GM21526 (cell line): ENCODE results near the gene CYP21A2.
"Not testable (repeated sequence)": the region's sequence is repeated elsewhere in the genome, so short reads cannot be mapped to it uniquely, and the experiment has no call there.

ENCODE experiments used
- ATAC-seq: cut with Tn5 transposase; IDR thresholded peaks from one replicate; pipeline ENCODE4 v1.9.1; 2021; ENCODE audit warnings: moderate library complexity; ENCODE audit not compliant: unreplicated experiment, low FRiP score

CYP21A2 gene

DNA sequence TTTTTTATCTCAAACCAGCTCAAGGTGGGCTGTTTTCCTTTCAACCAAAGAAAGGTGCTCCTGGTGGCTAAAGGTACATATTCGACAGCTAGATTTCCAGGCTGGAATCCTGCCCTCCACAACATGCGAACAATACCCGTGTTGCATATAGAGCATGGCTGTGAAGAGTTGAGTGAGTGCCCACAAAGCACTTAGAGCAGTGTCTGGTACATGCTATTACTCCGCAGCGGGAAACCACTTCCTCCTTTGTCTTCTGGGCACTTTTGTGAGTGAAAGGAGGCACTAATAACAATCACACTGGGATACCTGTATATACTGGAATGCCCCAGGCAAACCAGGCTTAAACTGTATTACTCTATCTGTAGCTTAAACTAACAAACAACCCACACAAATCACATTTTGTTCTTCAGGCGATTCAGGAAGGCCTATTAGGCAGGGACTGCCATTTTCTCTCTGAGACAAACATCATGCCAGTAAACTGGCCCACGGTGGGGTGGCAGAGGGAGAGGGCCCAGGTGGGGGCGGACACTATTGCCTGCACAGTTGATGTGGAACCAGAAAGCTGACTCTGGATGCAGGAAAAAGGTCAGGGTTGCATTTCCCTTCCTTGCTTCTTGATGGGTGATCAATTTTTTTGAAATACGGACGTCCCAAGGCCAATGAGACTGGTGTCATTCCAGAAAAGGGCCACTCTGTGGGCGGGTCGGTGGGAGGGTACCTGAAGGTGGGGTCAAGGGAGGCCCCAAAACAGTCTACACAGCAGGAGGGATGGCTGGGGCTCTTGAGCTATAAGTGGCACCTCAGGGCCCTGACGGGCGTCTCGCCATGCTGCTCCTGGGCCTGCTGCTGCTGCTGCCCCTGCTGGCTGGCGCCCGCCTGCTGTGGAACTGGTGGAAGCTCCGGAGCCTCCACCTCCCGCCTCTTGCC, at the start of gene CYP21A2:
TSS of gene CYP21A2 (plus strand) at position 818 of the 927 bp plus-strand sequence. CDS start at position 826, 8 bp downstream.
- ATAC-seq, result not testable (repeated sequence)

DNA sequence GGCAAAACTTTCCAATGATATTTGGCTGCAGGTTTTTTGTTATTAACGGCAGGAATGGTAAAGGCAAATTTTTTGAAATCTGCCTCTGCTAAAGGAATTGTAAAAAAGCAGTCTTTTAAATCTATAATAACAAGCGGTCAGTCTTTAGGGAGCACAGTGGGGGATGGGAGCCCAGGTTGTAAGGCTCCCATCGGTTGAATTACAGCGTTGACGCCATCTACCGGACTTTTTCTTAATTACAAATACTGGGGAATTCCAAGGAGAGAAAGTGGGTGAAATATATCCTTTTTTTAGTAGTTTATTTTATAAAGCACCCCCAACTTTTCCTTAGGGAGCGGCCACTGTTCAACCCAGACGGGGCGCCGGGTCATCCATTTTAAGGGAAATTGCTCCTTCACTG, 48.9 kb upstream of the CYP21A2 start:
- not testable (repeated sequence) for ATAC-seq

DNA sequence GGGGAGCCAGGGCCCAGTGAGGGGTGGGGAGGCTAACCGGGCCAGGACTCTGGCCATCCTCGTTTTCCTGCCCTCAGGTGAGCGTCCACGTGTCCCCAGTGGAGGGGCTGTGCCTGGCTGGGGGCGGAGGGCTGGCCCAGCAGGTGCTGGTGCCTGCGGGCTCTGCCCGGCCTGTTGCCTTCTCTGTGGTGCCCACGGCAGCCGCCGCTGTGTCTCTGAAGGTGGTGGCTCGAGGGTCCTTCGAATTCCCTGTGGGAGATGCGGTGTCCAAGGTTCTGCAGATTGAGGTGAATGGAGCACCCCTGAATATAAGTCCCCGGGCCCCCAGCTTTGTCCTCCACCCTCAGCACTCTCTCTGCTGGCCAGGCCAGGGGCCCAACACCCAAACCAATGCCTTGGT, 43.8 kb upstream of the CYP21A2 start:
- ATAC-seq, result not testable (repeated sequence)

DNA sequence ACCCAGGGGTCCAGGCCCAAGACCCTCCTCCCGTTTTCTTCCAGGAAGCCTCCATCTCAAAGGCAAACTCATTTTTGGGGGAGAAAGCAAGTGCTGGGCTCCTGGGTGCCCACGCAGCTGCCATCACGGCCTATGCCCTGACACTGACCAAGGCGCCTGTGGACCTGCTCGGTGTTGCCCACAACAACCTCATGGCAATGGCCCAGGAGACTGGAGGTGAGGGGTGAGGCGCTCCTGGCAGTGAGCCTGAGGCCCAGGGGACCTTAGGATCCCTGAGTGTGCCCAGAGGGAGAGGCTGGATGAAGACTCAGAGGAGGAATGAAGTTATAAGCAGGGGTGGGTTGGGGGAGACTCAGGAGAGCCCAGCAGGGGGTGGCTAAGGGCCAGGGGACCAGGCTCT, 41.8 kb upstream of the CYP21A2 start:
- not testable (repeated sequence) for ATAC-seq

DNA sequence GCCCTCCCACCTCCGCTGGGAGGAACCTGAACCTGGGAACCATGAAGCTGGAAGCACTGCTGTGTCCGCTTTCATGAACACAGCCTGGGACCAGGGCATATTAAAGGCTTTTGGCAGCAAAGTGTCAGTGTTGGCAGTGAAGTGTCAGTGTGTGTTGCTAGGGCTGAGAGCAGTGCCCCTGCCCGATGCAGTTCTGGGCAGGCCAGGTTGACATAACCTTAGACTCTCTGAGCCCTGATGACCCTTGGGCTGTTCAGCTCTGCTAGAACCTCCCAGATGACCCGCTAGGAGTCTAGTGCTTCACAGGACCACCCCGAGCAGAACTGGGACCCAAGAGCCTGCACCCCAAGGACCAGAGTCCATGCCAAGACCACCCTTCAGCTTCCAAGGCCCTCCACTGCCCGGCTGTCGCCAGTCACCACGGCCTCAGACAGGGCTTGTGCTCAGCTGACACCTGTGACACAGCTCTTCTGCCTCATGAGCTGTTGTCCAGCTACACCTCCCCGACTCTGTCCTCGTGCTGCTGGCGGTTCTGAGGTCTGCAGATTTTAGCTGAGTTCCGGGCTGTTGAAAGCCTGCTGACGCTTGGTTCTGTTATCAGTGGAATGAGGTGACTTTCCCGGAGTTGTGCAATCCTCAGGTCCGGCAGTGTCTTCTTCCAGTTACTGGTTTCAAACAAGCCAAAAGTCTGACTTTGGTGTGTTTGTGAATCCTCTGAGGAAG, 35.5 kb upstream of the CYP21A2 start:
- not testable (repeated sequence) for ATAC-seq

DNA sequence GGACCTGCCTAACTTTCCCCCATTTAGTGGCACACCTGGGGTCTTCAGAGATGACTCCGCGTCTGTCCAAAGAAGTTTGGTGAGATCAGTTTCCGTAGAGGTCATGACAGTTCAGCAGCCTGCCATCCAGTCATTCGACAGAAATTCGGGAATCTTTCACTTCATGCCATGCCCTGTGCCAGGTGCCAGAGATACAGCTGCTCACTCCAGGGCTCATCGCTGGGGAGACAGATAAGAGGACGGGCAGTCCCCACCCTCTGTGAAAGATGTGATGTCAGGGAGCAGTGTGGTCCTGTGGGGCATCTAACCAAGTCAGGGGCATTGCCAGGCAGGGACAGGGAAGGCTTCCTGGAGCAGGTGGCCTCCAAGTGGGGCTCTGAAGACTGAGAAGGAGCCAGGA, 34.9 kb upstream of the CYP21A2 start:
- ATAC-seq, result not testable (repeated sequence)

DNA sequence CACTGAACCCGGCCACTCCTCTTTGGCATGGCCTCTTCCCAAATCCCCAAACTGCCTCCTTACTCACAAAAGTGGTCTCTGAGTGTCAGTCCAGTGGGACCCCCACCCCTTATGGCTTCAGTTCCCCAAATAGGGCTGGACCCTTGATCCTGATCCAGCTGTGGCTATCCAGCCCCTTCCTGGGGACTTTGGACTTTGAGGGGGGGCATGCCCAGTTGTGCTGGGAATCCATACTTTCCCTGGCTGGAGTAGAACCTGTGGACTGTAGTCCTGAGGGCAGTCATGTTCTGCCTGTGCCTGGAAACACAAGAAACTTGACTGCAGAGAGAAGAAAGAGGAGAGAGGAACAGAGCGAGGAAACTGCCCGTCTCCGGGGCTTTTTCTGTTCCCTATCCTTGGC, 33.8 kb upstream of the CYP21A2 start:
- not testable (repeated sequence) for ATAC-seq

DNA sequence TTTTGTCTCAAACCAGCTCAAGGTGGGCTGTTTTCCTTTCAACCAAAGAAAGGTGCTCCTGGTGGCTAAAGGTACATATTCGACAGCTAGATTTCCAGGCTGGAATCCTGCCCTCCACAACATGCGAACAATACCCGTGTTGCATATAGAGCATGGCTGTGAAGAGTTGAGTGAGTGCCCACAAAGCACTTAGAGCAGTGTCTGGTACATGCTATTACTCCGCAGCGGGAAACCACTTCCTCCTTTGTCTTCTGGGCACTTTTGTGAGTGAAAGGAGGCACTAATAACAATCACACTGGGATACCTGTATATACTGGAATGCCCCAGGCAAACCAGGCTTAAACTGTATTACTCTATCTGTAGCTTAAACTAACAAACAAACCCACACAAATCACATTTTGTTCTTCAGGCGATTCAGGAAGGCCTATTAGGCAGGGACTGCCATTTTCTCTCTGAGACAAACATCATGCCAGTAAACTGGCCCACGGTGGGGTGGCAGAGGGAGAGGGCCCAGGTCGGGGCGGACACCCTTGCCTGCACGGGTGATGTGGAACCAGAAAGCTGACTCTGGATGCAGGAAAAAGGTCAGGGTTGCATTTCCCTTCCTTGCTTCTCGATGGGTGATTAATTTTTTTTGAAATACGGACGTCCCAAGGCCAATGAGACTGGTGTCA, 33.2 kb upstream of the CYP21A2 start:
- not testable (repeated sequence) for ATAC-seq

DNA sequence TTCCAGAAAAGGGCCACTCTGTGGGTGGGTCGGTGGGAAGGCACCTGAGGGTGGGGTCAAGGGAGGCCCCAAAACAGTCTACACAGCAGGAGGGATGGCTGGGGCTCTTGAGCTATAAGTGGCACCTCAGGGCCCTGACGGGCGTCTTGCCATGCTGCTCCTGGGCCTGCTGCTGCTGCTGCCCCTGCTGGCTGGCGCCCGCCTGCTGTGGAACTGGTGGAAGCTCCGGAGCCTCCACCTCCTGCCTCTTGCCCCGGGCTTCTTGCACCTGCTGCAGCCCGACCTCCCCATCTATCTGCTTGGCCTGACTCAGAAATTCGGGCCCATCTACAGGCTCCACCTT, 32.7 kb upstream of the CYP21A2 start:
- ATAC-seq, result not testable (repeated sequence)

DNA sequence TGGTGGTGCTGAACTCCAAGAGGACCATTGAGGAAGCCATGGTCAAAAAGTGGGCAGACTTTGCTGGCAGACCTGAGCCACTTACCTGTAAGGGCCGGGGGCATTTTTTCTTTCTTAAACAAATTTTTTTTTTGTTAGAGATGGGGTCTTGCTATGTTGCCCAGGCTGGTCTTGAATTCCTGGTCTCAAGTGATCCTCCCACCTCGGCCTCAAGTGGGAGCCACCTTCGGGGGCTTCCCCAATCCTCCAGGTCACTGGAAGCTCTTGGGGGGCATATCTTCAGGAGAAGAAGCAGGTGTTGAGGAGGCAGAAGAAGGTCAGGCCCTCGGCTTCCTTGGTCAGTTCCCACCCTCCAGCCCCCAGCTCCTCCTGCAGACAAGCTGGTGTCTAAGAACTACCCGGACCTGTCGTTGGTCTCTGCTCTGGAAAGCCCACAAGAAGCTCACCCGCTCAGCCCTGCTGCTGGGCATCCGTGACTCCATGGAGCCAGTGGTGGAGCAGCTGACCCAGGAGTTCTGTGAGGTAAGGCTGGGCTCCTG, 32.2 kb upstream of the CYP21A2 start:
- ATAC-seq, result not testable (repeated sequence)

DNA sequence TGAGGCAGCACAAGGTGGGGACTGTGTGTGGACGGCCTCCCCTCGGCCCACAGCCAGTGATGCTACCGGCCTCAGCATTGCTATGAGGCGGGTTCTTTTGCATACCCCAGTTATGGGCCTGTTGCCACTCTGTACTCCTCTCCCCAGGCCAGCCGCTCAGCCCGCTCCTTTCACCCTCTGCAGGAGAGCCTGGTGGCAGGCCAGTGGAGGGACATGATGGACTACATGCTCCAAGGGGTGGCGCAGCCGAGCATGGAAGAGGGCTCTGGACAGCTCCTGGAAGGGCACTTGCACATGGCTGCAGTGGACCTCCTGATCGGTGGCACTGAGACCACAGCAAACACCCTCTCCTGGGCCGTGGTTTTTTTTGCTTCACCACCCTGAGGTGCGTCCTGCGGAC, 31.1 kb upstream of the CYP21A2 start:
- ATAC-seq, result not testable (repeated sequence)

DNA sequence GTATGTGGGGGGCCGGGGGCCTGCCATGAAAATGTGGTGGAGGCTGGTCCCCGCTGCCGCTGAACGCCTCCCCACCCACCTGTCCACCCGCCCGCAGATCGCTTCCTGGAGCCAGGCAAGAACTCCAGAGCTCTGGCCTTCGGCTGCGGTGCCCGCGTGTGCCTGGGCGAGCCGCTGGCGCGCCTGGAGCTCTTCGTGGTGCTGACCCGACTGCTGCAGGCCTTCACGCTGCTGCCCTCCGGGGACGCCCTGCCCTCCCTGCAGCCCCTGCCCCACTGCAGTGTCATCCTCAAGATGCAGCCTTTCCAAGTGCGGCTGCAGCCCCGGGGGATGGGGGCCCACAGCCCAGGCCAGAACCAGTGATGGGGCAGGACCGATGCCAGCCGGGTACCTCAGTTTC, 30.2 kb upstream of the CYP21A2 start:
- not testable (repeated sequence) for ATAC-seq

DNA sequence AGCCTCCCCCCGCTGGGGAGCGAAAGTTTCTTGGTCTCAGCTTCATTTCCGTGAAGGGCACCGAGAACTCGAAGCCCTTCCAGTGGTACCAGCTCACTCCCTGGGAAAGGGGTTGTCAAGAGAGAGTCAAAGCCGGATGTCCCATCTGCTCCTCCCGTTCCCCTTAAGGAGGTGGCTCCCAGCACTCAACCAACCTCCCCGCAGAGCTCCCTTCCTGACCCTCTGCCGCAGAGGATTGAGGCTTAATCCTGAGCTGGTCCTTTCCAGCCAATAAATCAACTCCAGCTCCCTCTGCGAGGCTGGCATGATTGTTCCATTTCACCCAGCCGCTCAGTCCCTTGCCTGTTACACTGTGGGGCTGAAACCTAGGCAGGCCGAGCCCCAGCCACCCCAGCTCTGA, 29.6 kb upstream of the CYP21A2 start:
- ATAC-seq, result not testable (repeated sequence)

DNA sequence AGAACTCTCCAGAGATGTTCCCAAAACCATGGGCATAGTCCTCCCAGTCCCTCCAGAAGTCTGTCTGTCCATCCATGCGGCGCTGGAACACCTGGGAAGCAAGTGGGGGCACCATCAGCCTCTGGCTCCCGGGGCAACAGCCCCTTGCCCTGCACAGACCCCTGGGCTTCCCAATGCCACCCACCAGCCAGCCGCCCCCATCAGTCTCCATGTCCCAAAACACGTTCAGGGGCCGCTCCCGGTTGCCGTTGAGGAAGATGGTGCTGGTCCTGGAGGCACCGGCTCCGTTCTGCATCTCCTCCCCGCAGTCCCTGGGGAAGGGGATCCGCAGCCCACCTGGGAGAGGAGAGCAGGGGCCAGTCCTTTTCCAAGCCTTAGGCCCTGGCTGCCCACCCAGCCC, 28.7 kb upstream of the CYP21A2 start:
- not testable (repeated sequence) for ATAC-seq

DNA sequence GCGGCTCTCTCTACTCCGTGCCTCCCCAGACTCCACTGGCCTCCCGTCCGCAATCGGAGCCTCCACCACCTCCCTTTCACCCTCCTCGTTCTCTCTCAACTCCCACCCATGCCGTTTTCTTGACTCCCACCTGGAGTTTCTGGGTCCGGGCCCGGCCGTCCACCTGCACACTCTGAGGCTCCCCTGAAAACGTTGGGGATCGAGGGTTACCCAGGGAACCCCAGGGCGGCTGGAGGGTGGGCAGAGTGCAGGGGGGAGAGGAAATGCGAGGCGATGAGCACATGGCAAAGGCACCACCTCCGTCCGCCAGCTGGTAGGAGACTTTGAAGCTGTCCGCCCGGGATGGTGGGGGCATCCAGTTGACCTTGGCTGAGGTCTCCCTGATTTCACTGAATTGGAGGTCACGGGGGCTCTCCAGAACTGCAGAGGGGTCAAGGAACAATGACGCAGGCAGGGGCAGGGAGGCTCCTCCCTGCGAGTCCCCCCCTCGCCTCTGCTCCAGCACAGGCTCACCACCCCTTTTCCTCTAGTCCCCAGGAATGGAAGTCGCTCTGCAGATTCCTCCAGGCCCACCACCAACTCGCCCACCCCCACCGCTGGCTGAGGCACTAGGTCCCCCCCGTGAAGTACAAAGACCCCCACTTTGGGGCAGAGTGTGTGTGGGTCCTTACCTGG, 27.2 kb upstream of the CYP21A2 start:
- ATAC-seq, result not testable (repeated sequence)

DNA sequence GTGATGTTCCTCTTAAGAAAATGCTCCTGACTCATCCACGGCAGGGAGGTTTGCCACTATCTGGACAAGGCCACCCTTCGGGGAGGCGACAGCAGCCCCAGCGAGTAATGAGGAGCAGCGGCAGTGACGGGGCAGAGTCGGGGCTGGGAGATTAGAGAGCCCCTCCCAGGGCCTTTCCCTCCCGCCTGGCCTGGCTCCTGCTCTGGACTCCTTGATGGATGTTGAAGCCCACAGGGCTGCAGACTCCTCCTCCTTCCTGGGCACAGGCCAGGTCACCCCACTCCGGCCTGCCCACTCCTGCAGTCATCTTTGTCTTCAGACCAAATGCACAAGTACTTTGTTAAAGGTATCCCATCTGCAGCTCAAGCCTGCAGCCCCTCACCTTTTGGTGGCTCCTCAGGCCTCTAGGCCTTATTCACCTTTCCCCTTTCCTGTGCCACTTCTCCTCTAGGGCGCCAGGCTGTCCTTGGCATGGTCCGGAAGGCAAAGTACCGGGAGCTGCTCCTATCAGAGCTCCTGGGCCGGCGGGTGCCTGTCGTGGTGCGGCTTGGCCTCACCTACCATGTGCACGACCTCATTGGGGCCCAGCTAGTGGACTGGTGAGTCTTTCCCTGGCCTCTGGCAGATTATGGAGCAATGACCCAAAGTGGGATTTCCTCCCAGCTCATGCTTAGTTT, 25.1 kb upstream of the CYP21A2 start:
- ATAC-seq, result not testable (repeated sequence)

DNA sequence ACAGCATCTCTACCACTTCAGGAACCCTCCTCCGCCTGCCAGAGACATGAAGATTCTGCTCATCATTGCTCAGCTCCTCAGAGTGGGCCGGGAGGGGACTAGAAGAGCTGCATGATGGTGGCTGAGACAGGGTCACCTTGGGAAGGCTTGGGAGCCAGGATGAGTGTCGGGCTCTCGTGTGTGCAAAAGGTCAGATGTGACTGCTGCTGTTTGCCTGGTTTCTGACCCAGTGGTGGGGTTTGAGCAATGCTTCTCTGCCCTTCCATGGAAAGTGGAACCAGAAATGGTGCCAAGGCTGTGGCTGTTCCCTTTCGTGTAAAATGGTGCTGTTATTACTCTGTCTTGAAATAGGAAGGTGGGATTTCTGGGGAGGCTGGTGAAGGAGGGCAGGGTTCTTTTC, 24.5 kb upstream of the CYP21A2 start:
- not testable (repeated sequence) for ATAC-seq

DNA sequence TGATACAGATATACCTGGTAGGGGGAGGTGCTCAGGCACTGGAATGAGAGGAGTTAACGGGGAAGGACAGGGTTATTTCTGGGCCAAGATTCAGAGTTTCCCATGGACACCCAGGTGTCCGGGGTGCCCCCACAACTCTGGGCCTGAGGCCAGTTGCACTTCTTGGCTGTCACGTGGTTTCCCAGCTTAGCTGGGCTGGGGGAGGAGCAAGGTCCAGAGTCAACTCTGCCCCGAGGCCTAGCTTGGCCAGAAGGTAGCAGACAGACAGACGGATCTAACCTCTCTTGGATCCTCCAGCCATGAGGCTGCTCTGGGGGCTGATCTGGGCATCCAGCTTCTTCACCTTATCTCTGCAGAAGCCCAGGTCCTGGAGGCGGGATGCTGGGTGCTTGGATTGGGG, 23.7 kb upstream of the CYP21A2 start, which contains the start of gene C4B:
TSS of gene C4B (plus strand) at position 249 of the 400 bp plus-strand sequence. CDS start at position 300, 51 bp downstream.
- ATAC-seq, result not testable (repeated sequence)

DNA sequence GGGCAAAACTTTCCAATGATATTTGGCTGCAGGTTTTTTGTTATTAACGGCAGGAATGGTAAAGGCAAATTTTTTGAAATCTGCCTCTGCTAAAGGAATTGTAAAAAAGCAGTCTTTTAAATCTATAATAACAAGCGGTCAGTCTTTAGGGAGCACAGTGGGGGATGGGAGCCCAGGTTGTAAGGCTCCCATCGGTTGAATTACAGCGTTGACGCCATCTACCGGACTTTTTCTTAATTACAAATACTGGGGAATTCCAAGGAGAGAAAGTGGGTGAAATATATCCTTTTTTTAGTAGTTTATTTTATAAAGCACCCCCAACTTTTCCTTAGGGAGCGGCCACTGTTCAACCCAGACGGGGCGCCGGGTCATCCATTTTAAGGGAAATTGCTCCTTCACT, 16.1 kb upstream of the CYP21A2 start:
- not testable (repeated sequence) for ATAC-seq
